IPS-11a (cell line): Measurements from ENCODE around the gene ANKRD40CL.
"Not testable (repeated sequence)": the region's sequence is repeated elsewhere in the genome, so short reads cannot be mapped to it uniquely, and the experiment has no call there.

ENCODE experiments used
- H3K4me3 ChIP-seq: one replicate; pipeline ENCODE4 v1.5.1; 2013; ENCODE audit warnings: low read depth, low read length, control low read depth

The ANKRD40CL gene

GRCh38 chr17:50767446-50767845, at the start of gene ANKRD40CL:
Gene ANKRD40CL, minus strand, starts transcription at chr17:50767518. Its CDS starts 605 bp downstream, at chr17:50766913.
- H3K4me3 ChIP-seq, result no peak within 1 kb of the TSS

- H3K4me3 ChIP-seq, result no peak overlapping the region
Observed at GRCh38 chr17:50816271-50816670, 49.0 kb upstream of the ANKRD40CL start.

GRCh38 chr17:50815400-50815799, 48.1 kb upstream of the ANKRD40CL start:
- no peak overlapping the region for H3K4me3 ChIP-seq

GRCh38 chr17:50813583-50813982, 46.3 kb upstream of the ANKRD40CL start:
- no peak overlapping the region for H3K4me3 ChIP-seq

- no peak overlapping the region for H3K4me3 ChIP-seq
Observed at GRCh38 chr17:50808888-50809287, 41.6 kb upstream of the ANKRD40CL start.

- H3K4me3 ChIP-seq, result no peak overlapping the region
Observed at GRCh38 chr17:50808413-50808812, 41.1 kb upstream of the ANKRD40CL start.

GRCh38 chr17:50807675-50808074, 40.4 kb upstream of the ANKRD40CL start:
- H3K4me3 ChIP-seq, result no peak overlapping the region

GRCh38 chr17:50807009-50807408, 39.7 kb upstream of the ANKRD40CL start:
- no peak overlapping the region for H3K4me3 ChIP-seq

GRCh38 chr17:50806141-50806643, 38.9 kb upstream of the ANKRD40CL start:
- H3K4me3 ChIP-seq, result no peak overlapping the region

- no peak overlapping the region for H3K4me3 ChIP-seq
Observed at GRCh38 chr17:50805486-50805885, 38.2 kb upstream of the ANKRD40CL start.

GRCh38 chr17:50804749-50805475, 37.6 kb upstream of the ANKRD40CL start:
- H3K4me3 ChIP-seq, result not testable (repeated sequence)

GRCh38 chr17:50803676-50804075, 36.4 kb upstream of the ANKRD40CL start:
- no peak overlapping the region for H3K4me3 ChIP-seq

- H3K4me3 ChIP-seq, result no peak overlapping the region
Observed at GRCh38 chr17:50802609-50803571, 35.6 kb upstream of the ANKRD40CL start.

GRCh38 chr17:50800196-50800700, 32.9 kb upstream of the ANKRD40CL start:
- H3K4me3 ChIP-seq, result no peak overlapping the region

- no peak overlapping the region for H3K4me3 ChIP-seq
Observed at GRCh38 chr17:50799582-50799981, 32.3 kb upstream of the ANKRD40CL start.

GRCh38 chr17:50798424-50799288, 31.3 kb upstream of the ANKRD40CL start:
- no peak overlapping the region for H3K4me3 ChIP-seq

GRCh38 chr17:50797135-50797810, 30.0 kb upstream of the ANKRD40CL start:
- H3K4me3 ChIP-seq, result no peak overlapping the region

GRCh38 chr17:50794361-50794760, 27.0 kb upstream of the ANKRD40CL start:
- H3K4me3 ChIP-seq, result no peak overlapping the region

- H3K4me3 ChIP-seq, result no peak overlapping the region
Observed at GRCh38 chr17:50793007-50793406, 25.7 kb upstream of the ANKRD40CL start.

GRCh38 chr17:50792132-50792531, 24.8 kb upstream of the ANKRD40CL start:
- no peak overlapping the region for H3K4me3 ChIP-seq
